Sigmoid colon (tissue), 4 donors: ENCODE measurements around the gene CCL17.

ENCODE experiments used
- EP300 ChIP-seq, 4 donors: sonication (generic); formaldehyde crosslinking; IDR thresholded peaks; one replicate each; pipeline ENCODE4 v1.6.1; 2017; ENCODE audit warnings: antibody characterized with exemption in 4 of 4
- POLR2A ChIP-seq, 2 donors: fragments of 450-650 bp; IDR thresholded peaks; one replicate each; pipeline ENCODE4 v1.6.1; 2016; ENCODE audit warnings: antibody characterized with exemption in 2 of 2, mild to moderate bottlenecking in 2 of 2, moderate library complexity in 2 of 2
- POLR2AphosphoS5 ChIP-seq, 4 donors: sonication (generic); formaldehyde crosslinking; IDR thresholded peaks; one replicate each; pipeline ENCODE4 v1.6.1; 2017; ENCODE audit warnings: antibody characterized with exemption in 4 of 4
- TF ChIP-seq, protein P1 (sequence below), 4 experiments: fragments of 450-650 bp in 3 of 4; fragments of 200-600 bp in 1 of 4; IDR thresholded peaks; one replicate each; pipeline ENCODE4 v1.5.1; 2016 to 2019; ENCODE audit warnings: antibody characterized with exemption in 4 of 4, mild to moderate bottlenecking in 3 of 4, moderate library complexity in 2 of 4

GRCh38 chr16:57386381-57386951, 18.1 kb upstream of the CCL17 start:
- TF ChIP-seq POLR2AphosphoS5 (IDR thresholded peaks at IDR 0.05) (no peak), EP300 (IDR thresholded peaks at IDR 0.05) (no peak), POLR2A (IDR thresholded peaks at IDR 0.05) (no peak)
- TF ChIP-seq, protein P1, sequence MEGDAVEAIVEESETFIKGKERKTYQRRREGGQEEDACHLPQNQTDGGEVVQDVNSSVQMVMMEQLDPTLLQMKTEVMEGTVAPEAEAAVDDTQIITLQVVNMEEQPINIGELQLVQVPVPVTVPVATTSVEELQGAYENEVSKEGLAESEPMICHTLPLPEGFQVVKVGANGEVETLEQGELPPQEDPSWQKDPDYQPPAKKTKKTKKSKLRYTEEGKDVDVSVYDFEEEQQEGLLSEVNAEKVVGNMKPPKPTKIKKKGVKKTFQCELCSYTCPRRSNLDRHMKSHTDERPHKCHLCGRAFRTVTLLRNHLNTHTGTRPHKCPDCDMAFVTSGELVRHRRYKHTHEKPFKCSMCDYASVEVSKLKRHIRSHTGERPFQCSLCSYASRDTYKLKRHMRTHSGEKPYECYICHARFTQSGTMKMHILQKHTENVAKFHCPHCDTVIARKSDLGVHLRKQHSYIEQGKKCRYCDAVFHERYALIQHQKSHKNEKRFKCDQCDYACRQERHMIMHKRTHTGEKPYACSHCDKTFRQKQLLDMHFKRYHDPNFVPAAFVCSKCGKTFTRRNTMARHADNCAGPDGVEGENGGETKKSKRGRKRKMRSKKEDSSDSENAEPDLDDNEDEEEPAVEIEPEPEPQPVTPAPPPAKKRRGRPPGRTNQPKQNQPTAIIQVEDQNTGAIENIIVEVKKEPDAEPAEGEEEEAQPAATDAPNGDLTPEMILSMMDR (IDR thresholded peaks at IDR 0.05), result no peak
